HCEC 1CT (cell line): ENCODE measurements around the gene MYL7.
A peak's percentile ranks its signal among the peaks of the same experiment; 100 is the strongest.

Source experiments
- DNase-seq: peaks from one replicate; pipeline ENCODE4 v3.0.0-alpha.2; 2017

The MYL7 gene

DNA sequence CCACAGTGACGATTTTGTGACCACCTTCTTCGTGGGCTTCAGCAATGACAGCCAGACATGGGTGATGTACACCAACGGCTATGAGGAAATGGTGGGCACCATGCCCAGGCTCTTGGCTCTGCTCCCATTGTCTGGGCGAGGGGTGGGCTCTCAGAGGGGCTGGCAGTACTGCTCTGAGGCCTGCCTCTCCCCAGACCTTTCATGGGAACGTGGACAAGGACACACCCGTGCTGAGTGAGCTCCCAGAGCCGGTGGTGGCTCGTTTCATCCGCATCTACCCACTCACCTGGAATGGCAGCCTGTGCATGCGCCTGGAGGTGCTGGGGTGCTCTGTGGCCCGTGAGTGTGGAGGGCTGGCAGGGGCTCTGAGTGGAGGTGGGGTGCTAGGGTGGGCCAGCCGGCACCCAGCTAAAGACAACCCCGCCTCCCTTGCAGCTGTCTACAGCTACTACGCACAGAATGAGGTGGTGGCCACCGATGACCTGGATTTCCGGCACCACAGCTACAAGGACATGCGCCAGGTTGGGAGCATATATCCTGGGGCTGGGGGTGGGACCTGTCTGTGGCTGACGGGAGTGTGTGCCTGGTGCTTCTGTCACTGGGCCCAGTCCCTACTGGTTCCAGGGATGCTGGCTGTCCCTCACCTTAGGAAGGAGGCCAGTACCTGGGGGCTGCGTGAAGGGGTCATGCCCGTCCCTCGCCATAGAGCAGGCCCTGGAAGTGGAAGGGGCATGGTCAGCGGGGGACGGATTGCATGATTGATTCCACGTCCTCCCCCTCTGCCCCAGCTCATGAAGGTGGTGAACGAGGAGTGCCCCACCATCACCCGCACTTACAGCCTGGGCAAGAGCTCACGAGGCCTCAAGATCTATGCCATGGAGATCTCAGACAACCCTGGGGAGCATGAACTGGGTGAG lies 30.2 kb downstream of the MYL7 start:
- no peak for DNase-seq

DNA sequence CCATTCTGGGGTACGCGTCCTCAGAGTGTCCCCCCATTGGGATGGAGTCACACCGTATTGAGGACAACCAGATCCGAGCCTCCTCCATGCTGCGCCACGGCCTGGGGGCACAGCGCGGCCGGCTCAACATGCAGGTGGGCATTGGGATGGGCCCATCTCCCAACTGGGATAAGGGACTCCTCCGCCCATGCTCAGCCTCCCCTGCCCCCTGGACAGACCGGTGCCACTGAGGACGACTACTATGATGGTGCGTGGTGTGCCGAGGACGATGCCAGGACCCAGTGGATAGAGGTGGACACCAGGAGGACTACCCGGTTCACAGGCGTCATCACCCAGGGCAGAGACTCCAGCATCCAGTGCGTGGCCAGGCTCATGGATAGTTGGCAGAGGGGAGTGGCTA lies 31.1 kb downstream of the MYL7 start:
- no peak for DNase-seq

DNA sequence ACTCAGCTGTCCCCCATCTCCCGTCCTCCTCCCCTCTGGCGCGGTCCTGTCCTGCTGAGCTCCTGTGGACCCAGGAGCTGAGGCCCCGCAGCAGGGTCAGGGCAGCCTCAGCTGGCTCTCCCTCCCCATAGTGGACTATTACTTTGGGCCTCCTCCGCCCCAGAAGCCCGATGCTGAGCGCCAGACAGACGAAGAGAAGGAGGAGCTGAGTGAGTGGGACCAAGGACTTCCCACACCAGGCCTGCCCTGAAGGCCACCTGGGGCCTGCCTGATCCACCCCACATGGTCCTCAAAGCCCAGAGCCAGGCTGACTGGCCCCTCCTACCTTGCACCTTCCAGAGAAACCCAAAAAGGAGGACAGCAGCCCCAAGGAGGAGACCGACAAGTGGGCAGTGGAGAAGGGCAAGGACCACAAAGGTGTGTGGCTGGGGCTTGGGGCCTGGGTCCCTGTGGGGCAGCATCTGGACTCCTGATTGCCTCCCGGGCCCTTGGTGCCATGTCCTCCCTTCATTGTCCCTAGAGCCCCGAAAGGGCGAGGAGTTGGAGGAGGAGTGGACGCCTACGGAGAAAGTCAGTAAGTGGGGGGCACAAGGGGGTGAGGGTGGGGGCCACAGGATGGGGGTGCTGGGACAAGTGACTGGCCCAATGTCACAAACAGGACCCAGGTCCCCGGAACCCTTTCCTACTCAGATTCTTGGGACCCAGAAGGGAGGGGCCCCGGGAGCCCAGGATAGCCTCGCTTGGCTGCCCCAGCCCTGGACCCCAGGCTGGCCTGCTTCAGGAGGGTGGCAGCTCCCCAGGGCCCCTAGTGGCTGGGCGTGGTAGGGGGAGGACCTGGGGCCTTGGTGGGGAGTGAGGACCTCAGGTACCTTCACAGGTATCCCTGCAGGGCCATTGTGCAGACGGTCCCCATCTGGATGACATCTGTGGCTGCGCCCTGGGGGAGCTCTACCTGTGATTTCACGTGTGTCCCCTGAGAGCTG lies 32.1 kb downstream of the MYL7 start:
- DNase-seq, result no peak

DNA sequence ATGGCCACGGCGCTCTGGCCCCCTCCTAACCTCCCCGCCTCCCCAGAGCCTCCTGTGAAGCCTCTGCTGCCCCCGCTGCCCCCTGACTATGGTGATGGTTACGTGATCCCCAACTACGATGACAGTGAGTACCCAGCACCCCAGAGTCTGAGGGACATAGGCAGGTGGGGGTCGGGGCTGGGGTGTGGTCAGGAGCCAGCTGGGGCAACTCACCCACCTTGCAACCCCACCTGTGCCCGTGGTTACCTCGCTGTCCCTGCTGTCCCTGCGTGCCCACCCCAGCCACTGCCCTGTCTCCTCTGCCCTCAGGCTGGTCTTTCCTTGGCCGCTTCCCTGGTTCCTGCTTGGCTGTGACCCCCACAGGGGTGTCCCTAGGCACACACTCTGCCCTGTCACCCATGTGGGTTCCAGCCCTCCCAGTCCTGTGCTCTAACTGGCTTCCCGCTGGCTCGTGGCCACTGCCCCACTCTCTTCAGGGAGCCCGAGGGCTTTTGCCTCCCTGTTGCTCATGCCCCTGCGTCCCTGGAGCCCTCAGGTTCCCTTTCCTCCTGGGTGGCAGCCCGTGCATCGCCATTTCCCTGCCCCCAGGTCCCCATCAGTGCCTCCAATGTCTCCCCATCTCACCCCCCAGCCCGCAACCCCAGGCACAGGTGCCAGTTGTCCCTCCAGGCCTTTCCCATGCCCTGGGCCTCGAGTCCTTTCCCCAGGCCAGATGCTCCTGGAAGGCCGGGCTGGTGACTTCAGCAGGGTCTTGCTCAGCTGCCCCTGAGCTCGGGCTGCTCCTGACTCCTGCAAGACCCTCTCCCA lies 33.0 kb downstream of the MYL7 start:
- no peak for DNase-seq

DNA sequence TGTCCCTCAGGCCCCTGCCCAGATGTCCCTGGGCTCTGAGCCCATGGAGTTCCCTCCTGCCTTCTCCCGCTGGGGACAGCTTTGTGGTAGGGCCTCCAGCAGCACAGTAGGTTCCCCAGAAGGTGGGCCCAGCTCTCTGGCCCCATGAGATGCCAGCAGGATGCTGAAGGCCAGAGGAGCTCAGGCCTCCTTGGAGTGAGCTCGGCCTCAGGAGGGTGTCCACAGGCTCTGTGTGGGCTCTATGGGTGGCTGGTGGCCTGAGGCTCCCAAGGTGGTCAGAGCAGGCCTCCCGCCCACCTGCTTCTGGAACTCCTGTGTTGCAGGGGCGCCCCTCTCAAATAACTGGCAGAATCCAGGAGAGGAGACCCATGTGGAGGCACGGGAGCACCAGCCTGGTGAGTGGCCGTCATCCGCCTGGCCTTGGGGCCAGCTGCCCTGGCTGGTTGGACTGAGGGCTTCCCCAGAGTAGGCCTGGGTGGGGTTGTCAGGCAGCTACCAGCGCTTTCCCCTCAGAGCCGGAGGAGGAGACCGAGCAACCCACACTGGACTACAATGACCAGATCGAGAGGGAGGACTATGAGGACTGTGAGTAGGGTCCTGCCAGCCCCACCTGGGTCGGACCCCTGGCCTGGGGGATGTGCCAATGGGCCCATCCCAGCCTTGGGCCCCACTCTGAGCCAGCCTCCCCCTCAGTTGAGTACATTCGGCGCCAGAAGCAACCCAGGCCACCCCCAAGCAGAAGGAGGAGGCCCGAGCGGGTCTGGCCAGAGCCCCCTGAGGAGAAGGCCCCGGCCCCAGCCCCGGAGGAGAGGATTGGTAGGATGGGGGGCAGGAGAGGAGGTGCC lies 33.8 kb downstream of the MYL7 start:
- no peak for DNase-seq

DNA sequence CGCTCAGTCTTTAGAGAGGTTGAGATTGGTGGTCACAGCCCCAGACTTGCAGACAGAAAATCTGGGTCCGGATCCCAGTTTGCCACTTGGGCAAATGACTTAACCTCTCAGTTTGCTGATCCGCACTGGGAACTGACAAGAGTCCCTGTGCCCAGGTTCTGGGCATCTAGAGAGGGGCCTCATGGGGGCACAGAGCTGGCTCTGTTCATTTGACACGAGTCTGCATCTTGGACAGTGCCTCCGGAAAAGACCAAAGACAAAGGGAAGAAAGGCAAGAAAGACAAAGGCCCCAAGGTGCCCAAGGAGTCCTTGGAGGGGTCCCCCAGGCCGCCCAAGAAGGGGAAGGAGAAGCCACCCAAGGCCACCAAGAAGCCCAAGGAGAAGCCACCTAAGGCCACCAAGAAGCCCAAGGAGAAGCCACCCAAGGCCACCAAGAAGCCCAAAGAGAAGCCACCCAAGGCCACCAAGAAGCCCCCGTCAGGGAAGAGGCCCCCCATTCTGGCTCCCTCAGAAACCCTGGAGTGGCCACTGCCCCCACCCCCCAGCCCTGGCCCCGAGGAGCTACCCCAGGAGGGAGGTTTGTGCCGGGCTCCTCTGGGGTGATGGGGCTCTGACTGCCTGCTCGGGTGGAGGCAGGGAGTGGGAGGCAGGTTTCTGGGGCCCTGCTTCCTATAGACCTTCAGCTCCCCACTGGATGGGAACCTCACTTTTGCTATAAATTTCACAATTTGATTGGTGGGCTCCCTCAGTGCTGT lies 34.6 kb downstream of the MYL7 start:
- DNase-seq, result no peak

DNA sequence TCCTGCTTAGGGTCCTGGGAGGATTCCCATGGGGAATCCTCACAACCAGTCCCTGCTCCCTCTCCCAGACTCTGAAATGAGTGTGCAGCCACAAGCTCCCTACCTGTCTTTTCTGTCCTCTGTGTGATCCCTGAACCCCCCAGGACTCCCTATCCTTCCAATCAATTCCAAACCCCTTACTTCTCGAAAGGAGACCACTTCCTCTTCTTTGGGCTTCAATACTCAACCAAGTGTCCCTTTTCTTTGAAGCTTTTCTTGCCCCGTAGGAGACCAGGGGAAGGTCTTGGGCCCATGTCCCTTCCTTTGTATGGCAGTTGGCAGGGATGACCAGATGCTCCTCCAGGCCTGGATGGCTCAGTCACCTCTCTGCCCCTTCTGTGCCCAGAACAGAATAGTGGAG lies 35.3 kb downstream of the MYL7 start:
- no peak for DNase-seq

DNA sequence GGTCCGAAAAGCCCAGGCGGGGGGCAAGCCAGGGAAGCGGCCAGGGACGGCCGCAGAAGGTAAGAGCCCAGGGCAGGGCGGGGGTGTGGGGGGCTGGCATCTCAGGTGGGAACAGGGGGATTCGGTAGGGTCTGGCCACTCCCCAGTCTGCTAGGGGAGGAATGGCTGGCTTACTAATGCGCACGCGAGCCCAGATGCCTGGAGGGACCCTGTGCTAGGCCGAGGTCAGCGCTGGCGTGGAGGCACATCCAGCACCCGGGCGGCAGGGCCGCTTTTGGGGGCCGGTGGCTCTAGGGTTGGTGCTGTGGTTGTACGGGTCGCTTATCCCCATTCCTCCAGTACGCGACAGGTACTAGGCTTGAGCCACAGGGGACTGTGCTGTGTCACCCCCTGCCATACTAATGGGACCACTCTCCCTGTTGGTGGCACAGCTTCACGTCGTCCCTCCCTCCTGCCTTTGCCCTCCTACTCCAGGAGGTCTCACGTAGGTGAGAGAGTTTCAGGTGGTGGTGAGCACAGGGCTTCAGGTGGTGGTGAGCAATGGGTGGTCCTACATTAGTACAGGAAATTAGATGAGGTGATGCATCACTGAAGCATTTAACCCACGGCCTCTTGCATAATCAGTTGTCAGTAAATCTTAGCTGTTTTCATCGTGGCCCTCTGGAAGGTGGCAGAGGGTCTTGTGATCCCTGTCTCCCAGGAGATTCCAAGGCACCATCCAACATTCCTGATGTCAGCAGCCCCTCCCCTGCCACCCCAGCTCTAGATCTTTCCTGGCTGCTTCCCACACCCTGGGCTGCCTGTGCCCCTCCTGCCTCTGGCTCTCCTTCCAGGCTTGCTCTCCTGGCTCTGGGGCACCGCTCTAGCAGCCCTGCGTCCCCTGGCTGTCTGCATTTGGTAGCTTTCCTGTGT lies 36.0 kb downstream of the MYL7 start:
- DNase-seq, result peak; percentile 65

DNA sequence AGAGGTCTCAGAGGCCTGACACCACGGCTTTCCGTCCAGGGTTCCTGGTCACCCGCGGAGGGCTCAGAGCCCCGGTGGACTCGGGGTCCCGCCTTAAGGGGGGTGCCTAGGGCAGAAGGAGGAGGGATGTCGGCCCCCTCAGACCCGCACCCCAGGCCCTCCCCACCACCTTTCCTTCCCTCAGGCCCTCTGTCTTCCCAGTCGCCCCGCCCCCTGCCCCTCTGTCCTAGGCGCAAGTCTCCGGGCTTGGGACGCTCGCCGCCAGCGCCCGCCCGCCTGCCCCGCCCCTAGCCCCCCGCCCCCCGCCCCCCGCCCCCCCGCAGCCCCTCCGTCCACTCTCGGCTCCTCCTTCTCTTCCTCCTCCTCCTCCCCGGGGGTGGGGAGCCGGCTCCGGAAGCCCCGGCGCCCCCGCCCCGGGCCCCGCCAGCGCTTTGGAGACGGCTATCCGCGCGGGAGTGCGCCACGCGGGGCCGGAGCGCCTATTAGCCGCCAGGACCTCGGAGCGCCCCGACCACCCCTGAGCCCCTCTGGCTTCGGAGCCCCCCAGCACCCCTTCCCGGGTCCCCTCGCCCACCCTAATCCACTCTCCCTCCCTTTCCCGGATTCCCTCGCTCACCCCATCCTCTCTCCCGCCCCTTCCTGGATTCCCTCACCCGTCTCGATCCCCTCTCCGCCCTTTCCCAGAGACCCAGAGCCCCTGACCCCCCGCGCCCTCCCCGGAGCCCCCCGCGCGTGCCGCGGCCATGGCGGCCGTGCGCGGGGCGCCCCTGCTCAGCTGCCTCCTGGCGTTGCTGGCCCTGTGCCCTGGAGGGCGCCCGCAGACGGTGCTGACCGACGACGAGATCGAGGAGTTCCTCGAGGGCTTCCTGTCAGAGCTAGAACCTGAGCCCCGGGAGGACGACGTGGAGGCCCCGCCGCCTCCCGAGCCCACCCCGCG lies 36.9 kb downstream of the MYL7 start, which contains the start of gene AEBP1:
Gene AEBP1 (plus strand): TSS at position 423 of the 937 bp plus-strand sequence. CDS start 321 bp downstream, at position 744.
- peak; percentile 22 for DNase-seq

DNA sequence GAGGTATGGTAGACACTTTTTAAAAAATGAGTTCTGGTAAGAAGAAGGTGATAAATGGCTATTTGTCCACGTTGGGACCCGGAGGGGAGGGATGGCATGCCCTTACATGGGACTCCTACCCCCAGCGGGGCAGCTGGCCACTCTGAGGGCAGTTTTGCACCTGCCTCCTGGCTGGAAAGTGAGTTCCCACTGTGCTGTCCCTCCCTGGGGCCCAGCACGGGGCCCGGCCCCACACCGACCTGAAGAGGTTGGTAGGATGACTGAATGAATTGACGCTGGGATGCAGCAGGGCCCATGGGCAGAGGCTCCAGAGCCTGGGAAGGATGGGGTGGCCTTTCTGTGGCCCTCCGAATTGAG lies 37.6 kb downstream of the MYL7 start:
- no peak for DNase-seq

DNA sequence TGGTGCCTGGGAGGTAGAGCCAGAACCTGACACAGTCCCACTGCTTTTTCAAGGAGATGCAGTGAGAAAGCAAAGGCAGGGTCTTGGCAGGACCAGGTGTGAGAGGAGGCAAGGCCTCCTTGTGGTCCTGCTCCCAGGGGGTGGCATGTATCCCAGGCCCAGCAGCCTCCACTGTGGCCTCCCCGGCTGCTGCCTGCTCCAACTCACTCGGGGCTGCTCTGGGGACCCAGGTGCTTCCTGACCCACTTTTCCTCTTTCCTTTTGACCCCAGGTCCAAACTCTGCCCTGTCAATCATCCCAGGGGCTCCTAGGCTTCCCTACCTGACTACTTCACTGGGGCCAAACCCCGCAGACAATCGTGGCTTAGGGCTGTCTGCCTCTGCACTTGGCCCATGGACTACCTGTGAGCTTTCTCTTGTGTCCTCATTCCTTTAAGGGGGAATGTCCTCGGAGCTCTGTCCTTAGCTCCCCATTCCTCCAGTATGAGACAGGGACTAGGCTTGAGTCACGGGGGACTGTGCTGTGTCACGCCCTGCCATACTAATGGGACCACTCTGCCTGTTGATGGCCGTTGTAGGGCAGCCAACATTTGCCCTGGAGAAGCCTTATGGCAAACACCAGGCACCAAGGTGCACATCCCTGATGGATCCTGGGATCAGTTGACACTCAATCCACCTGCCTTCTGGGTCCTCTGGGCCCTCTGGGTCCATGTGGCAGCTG lies 38.1 kb downstream of the MYL7 start:
- DNase-seq, result no peak

DNA sequence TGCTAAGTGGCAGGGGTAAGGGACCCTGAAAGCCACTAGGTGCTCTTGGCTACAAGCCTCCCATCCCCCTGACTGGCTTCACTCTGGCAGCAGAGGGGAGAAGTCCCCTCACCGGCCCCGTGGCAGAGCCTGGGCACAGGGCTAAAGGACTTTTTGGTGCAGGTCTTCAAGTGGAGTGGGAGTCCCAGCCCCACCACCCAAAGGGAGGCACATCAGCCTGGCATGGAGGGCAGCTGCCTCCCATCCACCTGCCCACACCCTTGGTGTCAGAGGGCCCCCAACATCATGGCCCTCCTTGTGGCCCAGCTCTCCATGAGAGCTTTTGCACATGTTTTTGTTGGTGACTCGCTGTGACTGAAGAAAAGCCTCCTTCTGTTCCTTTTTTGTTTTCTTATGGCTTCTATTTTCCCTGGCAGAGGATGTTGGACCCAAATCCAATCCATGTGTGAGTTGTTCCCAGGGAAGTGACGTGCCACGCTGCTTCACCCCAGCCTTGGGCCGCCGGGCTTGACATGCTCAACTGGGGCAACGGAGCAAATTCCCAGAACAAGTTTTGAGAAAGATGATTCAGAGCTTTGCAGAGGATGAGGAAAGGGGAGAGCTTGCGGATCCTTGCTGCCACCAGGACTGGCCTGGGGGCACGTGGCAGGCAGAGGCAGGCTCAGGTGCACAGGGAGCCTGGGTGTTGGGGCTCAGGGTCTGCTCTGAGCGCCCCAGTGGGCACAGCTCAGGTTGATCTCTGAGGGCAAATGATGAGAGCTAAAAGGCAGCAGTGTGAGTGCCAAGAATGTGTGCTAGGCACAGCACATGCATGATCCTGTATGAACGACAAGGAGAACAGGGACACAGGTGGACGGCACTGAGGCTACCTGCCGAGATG lies 38.9 kb downstream of the MYL7 start:
- DNase-seq, result peak; percentile 83

DNA sequence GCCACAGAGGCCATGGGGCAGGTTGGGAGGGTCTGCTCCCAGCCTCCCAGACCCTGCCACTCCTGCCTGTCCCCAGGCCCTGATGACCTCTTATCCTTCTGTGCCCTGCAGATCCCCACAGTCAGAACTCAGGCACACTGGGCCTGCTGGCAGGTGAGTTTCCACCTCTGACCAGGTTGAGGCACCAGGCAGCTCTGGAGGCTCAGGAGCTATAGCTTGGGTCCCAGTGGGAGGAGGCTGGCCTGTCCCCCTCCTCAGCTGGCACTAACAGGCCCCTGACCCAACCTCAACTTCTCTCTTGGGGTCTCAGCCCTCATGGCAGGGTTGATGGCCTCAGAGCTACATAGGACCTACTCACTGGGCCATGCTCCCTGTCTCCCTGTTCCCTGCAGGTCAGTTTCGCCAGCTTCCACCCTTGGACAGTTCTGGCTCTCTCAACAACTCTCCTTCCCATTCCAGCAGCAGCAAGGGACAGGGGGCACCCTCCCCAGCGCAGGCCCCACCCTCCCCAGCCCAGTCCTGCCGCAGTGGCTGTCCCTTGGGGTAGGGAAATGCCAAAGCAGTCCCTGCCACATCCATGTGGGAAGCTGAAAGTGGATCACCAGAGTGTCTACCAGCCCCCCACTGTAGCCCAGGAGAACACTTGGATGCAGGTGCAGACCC lies 39.7 kb downstream of the MYL7 start:
- DNase-seq, result no peak

DNA sequence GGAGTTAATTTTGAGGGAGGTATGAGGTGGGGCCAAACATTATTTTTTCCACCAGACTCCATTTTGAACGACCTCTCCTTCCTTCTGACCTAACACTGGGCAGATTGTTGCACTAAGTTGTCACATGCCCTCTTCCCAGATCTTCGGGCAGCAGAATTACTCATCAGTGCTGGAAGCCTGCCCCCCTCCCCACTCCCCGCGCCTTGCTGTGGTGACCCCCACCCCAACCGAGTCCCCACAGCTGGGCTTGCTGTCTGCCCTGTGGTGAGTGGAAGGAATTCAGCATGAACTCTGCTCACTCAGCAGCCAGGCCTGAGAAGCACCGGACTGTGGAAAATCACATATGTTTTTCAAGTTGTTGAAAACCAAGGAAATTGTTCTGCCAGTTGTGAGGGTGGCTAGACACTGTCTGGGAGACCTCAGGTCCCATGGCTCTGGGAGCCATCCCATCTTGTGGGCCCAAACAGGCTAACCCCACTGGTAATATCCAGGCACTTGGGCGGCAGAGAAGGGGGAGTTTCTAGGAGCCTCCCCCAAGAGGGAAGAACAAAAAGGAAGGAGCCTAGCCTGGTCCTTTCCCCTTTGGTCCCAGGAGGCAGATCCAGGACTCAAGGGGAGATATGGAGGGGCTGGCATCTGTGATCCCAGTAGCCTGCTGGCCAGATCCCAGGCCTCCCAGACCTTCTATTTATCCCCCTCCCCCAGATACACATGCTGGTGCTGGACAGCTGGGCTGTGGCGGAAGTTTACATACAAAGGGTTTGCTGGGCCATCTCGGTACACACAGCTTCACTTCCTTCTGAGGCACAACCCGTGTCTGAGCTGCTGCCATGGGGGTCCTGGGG lies 40.5 kb downstream of the MYL7 start:
- peak; percentile 47 for DNase-seq

DNA sequence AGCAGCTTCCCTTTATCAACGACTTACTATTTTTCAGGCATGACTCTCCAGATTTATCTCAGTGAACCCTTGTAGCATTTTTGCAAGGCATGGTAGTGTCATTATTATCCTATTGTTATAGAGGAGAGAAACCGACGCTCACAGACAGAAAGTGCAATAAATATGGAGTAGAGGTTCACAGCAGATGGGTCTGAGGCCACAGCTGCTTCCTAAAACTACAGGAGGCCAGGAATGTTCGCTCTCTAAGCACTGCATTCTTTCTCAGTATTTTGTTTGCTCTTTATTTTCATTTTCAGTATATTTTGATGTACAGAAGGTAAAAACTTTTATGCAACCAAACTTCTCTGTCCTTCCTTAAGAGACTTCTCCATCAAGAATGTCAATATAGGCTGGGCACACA lies 41.5 kb downstream of the MYL7 start:
- DNase-seq, result no peak
